Body of pancreas (tissue), 4 donors: Measurements from ENCODE around the gene PKD2L2.

ENCODE experiments used
- POLR2A ChIP-seq, 3 donors: fragments of 450-650 bp; IDR thresholded peaks; one replicate each; pipeline ENCODE4 v1.6.1; 2016; ENCODE audit warnings: antibody characterized with exemption in 3 of 3, mild to moderate bottlenecking in 2 of 3
- TF ChIP-seq, protein P1 (sequence below), 7 experiments: fragments of 450-650 bp in 4 of 7; fragments of 200-600 bp in 3 of 7; sonication (generic) in 3 of 7; IDR thresholded peaks; one replicate each; pipeline ENCODE4 v1.5.1; 2016 to 2019; ENCODE audit warnings: antibody characterized with exemption in 7 of 7

DNA sequence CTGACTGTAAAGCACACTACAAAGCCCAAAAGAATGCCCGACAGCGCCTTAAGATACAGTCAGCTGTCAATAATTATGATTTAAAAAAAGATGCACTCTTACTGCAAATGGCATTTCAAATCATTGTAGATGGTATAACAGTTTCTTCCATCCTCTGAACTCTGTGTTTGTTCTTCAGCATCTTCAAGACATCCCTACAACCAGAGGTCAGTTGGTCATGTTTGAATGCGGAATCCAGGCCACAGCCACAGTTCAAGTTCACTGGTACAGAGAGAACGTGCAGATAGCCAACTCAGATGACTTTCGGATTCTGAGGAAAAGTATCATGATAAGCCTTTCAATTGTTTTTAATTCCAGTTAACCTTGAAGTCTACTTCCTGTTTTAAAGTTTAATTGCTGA, 30.3 kb upstream of the PKD2L2 start:
- TF ChIP-seq, protein P1, sequence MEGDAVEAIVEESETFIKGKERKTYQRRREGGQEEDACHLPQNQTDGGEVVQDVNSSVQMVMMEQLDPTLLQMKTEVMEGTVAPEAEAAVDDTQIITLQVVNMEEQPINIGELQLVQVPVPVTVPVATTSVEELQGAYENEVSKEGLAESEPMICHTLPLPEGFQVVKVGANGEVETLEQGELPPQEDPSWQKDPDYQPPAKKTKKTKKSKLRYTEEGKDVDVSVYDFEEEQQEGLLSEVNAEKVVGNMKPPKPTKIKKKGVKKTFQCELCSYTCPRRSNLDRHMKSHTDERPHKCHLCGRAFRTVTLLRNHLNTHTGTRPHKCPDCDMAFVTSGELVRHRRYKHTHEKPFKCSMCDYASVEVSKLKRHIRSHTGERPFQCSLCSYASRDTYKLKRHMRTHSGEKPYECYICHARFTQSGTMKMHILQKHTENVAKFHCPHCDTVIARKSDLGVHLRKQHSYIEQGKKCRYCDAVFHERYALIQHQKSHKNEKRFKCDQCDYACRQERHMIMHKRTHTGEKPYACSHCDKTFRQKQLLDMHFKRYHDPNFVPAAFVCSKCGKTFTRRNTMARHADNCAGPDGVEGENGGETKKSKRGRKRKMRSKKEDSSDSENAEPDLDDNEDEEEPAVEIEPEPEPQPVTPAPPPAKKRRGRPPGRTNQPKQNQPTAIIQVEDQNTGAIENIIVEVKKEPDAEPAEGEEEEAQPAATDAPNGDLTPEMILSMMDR (IDR thresholded peaks at IDR 0.05), result no peak
- no peak for TF ChIP-seq POLR2A (IDR thresholded peaks at IDR 0.05)
